ENCODE measurements around the gene HTT.

DNA sequence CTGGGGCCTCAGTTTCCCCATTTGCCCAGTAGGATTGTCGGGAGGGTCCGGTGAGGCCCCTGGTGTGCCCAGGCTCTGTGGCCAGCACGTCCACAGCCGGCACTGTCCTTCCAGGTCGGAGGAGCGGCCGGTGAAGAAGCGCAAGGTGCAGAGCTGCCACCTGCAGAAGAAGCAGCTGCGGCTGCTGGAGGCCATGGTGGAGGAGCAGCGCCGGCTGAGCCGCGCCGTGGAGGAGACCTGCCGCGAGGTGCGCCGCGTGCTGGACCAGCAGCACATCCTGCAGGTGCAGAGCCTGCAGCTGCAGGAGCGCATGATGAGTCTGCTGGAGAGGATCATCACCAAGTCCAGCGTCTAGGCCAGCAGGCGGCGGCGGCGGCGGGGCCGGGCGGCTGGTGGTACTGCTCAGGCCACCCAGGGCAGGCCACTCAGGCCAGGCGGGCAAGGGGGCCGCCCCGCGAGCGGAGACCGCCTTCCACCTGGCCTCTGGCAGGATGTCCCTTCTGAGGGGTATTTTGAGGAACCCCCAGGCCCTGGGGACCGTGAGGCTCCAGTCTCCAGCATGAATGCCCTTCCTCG lies 181.2 kb downstream of the HTT start:
- TF ChIP-seq, protein P1, sequence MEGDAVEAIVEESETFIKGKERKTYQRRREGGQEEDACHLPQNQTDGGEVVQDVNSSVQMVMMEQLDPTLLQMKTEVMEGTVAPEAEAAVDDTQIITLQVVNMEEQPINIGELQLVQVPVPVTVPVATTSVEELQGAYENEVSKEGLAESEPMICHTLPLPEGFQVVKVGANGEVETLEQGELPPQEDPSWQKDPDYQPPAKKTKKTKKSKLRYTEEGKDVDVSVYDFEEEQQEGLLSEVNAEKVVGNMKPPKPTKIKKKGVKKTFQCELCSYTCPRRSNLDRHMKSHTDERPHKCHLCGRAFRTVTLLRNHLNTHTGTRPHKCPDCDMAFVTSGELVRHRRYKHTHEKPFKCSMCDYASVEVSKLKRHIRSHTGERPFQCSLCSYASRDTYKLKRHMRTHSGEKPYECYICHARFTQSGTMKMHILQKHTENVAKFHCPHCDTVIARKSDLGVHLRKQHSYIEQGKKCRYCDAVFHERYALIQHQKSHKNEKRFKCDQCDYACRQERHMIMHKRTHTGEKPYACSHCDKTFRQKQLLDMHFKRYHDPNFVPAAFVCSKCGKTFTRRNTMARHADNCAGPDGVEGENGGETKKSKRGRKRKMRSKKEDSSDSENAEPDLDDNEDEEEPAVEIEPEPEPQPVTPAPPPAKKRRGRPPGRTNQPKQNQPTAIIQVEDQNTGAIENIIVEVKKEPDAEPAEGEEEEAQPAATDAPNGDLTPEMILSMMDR (IDR thresholded peaks at IDR 0.05), result no peak
- no peak for TF ChIP-seq POLR2A (IDR thresholded peaks at IDR 0.05)
